GM19452 (cell line): ENCODE results near the gene OGFOD1.
A peak's percentile ranks its signal among the peaks of the same experiment; 100 is the strongest.
"Not testable (repeated sequence)": the region's sequence is repeated elsewhere in the genome, so short reads cannot be mapped to it uniquely, and the experiment has no call there.

ENCODE experiments used
- ATAC-seq: cut with Tn5 transposase; IDR thresholded peaks from one replicate; pipeline ENCODE4 v1.9.1; 2021; ENCODE audit not compliant: unreplicated experiment

Gene OGFOD1

DNA sequence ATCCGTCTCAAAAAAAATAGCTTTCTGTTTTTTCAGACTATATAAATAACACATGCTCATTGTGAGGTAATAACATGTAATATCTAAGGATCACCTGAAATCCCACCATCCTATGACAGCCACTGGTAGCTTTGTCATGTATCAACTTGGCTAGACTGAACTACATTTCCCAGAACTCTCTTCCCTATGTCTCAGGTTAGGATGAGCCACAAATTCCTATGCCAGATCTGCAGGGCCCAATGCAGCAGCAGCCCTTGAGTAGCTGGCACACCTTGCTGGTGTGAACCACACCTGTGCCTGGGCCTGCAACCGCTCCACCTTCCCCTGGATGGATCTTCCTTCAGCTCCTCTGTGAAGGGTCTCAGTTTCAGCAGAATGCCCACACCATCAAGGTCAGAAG, 28.1 kb downstream of the OGFOD1 start:
- no peak for ATAC-seq

DNA sequence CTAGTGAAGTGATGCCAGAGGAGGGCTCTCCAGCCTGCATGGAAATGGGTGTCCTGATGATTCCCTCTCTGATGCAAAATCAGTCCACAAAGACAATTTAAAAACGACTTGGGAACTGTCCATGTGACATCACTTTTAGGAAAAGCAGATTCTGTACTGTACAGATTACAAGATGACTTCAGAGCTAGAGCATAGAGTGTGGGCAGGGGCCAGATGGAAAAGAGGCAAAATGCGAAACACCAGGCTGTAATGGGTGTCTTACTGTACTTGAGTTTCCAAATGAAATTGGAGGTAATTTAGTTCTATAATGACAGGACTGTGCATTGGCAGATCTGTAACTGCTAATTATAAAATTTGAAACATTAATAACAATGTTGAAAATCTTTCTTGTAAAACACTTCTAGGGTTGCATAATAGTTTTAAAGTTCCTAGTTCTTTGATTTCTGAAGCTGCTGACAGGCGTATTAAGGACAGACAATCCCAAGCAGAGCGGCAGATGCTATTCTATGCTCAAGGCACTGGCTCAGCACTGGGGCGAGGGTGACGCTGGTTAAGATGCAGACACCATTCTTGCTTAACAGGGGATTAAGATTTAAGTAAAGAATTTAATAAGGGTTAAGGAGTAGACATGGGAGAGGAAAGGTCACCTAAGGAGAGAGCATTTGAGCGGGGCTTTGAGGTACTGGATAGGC, 29.6 kb downstream of the OGFOD1 start:
- ATAC-seq: no peak

DNA sequence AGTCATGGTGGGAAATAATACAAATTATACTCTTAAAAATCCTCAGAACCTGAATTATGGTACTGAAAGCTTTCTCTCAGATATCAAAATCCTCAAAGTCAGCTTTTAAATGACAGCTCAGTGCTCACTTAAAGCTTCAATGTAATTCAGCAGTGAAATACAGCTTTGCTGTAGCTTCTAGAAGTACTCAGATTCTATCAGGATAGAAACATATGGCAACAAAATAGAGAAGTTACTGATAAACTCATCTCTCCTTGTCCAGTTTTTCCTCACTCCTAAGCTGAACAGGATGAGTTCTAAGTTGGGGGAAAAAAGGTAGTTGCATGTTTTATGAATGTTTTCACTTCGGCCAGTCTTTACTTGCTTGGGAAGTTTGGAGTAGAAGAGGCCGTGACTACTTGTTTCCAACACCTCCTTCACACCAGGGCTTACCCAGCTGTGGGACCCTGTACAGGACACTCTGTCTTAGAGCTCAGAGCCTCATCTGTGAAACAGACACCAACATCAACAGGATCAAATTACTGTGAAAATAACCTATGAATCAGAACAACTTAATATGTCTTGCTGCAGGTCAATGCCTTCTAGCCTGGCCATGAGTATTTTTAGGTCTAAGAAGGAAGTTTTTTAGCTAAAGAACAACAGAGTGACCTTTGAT, 30.2 kb downstream of the OGFOD1 start:
- no peak for ATAC-seq

DNA sequence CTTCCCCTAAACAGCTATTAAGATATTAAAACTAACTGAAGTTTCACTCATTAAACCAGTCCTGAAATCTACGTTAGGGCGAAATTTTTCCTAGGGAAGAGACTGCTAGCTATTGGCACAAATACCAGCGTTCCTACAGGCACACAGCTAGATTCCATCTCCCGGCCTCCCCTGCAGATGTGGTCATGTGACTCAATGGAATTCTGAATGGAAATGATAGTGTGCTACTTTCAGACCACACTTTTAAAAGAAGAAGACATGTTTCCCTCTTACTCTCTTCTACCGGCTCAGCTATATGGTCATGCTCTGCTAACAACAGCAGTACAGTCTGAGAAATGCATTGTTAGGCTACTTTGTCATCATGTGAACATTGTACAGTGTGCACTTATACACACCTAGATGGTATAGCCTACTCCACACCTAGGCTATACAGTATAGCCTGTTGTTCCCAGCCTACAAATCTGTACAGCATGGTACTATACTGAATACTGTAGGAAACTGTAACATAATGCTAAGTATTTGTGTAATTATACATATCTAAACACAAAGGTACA, 31.4 kb downstream of the OGFOD1 start:
- no peak for ATAC-seq

DNA sequence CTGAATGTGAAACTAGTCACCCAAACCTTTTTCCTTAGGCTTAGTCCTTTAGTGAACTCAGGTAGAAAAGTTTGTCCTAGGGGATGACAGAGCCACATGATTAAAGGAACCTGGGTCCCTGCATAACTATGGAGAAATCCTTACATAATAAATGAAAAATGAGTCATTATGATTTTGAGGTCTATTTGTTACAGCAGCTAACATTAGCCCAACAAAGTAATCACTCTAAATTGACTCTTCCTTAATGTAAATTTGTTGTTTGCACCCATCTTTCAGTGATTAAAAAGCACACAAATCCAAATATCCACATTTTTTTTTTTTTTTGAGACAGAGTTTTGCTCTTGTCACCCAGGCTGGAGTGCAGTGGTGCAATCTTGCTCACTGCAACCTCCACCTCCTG, 32.0 kb downstream of the OGFOD1 start:
- no peak for ATAC-seq

DNA sequence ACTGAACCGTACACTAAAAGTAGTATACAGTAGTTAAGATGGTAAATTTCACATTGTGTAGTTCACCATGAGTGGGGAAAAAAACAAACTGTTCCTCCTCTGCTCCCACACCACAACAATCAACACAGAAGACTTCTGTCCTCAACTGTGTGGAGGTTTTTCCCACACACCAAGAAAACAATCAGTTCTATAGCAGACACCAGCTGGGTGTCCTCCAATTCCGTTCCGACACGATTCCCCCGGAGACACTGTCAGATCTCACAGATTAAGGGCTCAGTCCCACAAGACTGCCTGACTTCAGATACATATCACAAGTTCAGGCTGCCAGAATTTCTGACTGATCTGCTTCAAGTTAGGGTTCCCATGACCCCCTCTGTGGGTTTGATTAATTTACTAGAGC, 36.7 kb downstream of the OGFOD1 start:
- ATAC-seq: no peak

DNA sequence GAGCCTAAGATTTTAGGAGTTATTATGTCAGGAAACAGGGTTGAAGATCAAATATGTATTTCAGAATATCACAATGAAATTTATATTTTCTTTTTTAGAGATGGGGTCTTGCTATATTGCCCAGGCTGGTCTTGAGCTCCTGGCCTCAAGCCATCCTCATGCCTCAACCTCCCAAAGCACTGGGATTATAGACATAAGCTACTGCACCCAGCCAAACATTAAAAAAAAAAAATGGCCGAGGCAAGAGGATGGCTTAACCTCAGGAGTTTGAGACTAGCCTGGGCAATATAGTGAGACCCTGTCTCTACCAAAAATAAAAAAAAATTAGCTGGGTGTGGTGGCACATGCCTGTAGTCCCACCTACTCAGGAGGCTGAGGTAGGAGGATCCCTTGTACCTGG, 37.5 kb downstream of the OGFOD1 start:
- not testable (repeated sequence) for ATAC-seq

DNA sequence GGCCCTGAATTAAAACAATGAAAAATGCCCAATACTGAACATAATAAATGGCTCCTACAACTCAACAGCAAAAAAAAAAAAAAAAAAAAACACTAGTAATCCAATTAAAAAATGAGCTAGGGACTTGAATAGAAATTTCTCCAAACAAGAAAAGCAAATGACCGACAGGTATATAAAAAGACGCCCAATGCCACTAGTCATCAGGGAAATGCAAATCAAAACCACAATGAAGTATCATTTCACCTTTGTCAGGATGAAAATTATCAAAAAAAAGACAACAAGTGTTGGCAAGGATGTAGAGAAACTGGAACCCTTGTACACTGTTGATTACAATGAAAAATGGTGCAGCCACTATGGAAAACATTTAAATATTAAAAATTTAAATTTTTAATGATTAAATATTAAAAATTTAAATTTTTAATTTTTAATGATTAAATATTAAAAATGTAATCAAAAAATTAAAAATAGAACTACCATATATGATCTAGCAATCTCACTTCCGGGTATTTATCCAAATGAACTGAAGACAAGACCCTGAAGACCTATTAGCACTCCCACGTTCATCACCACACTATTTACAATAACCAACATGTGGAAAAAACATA, 40.4 kb downstream of the OGFOD1 start:
- no peak for ATAC-seq

DNA sequence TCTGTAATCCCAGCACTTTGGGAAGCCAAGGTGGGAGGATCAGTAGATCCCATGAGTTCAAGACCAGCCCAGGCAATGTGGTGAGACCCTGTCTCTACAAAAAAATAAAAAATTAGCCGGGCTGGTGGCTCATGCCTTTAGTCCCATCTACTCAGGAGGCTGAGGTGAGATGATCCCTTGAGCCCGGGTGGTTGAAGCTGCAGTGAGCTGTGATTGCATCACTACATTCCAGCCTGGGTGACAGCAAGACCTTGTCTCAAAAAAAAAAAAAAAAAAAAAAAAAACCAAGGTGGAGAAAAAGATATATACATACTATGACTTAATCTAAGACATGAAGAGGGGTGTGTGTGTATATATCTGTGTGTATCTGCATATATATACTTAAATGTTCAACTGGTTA, 41.8 kb downstream of the OGFOD1 start:
- no peak for ATAC-seq

DNA sequence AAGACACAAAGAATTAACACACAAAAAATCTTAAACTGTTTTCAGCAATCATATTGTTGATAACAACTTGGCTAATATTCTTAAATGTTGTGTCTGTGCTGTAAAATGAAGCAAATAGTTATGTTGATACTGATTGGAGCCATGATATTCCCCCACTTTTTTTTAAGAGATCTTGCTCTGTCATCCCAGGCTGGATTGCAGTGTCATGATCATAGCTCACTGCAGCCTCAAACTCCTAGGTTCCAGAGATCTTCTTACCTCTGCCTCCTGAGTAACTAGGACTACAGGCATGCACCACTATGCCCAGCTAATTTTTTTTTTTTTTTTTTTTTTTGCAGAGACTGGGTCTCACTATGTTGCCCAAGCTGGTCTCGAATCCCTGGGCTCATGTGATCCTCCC, 42.5 kb downstream of the OGFOD1 start:
- ATAC-seq: no peak

DNA sequence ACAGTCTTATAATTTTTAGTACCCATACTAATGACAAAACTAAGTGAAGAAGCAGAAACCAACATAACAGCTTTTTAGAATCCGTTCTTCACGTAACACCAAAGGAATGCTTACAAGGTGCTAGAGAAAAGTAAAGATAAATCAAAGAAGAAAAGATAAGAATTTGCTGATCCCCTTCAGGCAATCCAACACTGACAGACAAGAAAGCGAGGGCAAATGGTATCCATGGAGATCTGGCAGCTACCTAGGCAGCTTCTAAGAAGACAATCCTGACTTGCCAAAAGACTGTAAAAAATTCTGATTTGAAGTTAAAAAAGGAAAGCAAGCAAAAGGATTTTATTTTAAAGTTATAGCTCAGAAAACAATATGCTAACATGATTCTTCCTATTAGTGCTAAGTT, 53.8 kb downstream of the OGFOD1 start:
- no peak for ATAC-seq

DNA sequence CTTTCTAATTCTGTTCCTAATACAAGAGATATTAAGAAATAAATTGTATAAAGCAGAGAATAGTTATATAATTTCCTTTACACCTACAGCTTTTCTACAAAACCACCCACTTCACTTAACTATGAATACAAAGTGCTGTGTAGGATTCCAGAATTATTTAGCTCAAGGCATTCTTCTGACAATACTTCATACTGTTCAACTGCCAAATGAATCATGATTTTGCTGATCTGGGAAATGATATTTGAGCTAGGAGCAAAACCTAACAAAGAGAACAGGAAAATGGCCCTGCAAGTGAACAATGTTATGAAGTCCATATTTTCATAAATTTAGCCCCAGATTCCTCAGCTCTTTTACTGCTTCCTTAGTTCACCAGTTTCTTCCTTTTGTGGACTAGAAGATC, 55.6 kb downstream of the OGFOD1 start:
- no peak for ATAC-seq

DNA sequence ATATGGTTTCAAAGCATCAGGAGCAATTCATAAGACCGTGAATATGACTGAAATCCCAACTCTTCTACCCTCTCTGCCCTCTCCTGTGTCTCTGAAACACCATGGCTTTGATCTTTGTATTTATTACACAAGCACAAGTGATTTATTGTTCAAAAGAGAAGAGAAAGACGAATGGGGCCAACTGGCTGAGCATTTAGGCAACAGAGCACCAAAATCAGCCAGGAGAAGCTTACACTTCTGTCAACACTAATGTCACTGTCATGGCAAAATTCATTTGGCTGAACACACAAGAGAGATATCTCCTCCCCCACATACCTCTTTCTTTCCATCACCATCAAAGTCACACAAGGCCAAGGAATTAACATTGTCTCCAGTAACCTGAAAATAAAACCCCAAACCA, 59.2 kb downstream of the OGFOD1 start:
- ATAC-seq: no peak

DNA sequence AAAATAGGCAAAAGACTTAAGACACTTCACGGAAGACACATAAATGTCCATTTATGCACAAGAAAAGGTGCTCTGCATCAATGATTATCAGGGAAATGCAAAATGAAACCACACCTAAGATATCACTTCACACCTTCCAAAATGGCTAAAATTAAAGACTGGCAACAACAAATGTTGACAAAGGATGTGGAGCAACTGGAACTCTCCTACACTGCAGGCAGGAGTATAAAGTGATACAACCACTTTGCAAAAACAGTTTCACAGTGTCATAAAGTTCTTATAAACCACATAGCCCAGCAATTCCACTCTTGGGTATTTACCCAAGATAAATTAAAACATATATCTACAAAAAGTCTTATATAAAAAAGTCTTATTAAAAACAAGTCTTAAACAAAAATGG, 60.7 kb downstream of the OGFOD1 start:
- ATAC-seq: no peak

DNA sequence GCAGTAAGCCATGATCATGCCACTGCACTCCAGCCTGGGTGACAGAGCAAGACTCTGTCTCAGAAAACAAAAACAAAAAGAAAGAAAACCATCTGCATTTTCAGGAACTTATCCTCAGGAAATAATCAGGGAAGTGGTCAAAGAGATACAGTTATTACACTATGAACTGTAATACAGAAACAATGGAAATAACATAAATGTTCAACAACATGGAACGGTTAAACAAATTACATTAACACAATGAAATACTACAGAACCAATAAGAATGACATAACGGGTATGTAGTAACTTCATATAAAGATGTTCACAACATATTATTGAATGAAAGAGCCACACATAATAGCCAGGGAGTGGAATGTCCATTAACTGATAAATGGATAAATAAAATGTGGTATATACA, 61.7 kb downstream of the OGFOD1 start:
- ATAC-seq: no peak

DNA sequence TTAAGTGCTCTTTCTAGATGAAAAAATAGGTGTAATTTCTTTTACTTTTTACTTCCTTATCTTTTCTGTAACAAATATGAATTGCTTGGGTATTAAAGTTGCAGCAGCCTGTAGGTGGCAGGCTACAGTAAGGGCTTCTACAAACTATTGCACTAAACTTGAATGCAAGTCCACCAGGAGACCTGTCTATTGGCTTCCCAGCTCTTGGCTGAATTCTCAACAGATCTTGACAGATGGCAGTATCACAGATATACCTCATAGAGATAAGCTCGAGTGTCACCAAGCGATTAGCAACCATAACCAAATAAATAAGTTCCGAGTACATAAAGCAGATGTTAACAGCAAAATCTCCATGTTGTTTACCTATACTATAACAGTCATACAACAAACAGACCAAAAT, 62.6 kb downstream of the OGFOD1 start:
- ATAC-seq: no peak

DNA sequence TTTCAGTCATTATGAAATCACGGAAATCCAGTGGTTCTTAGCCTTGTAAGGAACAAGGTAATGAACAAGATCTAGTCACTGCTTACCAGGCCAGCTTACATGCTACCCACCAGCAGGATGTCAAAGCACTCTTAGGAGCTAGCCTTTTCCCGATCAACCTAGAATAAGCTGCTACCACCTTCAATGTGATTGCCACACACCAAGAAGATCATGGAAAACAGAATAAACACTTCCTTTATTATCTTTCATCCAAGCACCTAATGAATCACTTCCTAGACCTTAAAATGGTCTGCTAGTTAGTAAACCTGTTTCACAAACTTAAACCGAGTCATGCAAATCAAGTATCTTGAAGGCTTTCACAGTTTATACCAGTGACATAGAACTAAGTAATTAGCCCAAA, 63.5 kb downstream of the OGFOD1 start:
- no peak for ATAC-seq

DNA sequence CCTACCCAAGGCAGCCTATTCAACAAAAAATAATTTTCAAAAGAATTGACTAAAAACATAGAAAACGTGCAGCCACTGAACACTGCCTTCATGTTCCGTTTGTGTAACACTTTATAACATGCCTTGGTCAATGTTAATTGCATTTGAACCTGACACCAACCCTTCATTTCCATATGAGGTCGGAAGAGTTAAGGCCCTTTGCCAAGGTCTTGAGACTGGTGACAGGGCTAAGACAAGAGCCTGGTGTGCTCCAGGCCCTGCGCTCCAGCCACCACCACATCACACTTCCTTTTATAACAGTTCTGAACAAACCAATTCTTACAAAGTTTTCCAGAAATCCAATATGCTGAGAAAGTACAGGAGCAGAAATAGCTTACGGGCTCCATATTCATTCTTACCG, 64.3 kb downstream of the OGFOD1 start:
- no peak for ATAC-seq

DNA sequence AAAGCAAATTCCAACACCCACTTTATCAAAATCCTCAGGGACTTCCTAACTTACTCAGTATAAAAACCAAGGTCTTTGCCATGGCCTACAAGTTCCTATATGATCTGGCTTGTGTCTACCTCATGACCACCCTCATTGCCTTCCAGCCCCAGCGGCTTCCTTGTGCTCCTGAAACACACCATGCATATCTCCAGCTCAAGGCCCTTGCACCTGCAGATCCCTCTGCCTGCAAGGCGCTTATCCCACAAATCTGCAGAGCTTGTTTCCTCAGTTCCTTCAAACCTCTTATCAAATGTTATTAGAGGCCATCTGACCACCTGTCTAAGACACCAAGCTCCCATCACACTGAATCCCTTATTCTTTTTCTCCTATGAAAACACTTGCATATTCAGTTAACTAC, 65.9 kb downstream of the OGFOD1 start:
- no peak for ATAC-seq

DNA sequence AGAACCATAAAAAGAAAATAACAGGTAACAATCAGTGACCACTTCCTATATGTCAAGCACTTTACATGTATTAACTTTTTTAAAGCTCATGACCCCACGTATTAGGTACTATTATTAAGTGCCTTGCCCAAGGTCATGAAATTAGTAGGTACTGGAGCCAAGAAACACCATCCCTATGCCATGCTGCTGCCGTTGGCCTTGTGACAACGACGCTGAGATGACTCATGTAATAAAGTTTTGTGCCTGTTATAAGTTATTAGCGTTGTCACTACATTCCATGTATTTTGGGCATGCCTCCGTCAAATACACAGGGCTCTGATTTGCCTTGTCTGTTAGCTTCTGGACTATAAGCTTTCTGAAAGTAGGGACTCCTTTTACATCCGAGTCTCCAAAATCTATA, 67.1 kb downstream of the OGFOD1 start:
- ATAC-seq: no peak

DNA sequence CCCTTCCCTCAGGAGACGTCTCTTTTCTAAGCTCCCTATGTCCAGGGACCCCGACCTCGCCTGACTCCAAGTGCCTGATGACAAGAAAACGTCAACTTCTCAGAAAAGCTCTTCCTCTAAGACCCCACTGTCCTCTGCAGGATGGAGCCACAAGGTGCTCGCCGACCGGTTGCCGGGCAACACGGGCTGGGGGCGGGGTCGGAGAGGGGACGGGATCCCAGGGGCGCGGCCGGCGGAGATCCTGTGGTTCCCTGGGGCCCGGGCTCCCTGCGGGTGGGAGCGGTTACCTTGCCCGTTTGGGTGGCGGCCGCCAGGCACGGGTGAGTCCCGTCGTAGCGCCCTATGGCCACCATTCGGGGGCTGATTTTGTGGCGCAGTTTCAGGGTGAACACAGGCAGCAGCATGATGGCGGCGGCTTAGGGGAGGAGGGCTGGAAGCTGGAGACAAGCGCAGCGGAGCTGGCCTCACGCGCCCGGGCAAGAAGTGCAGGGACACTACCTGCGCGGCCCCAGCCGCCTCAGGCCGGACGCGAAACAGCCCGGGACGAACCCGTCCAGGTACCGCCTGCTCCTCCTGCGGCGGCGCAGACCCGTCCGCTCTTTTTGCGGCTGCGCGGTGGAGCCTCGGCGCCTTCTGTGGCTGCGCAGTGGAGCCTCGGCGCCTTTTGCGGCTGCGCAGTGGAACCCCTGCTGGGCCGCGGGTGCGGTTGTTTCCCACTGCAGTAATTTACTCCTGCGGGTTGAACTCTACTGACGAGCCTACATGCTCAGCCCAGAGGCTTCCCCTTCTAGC, 68.3 kb downstream of the OGFOD1 start, which contains the start of gene BBS2:
BBS2 (minus strand) TSS at position 566 of the 792 bp plus-strand sequence; CDS start at position 404, 162 bp downstream.
- peak; percentile 81 for ATAC-seq

DNA sequence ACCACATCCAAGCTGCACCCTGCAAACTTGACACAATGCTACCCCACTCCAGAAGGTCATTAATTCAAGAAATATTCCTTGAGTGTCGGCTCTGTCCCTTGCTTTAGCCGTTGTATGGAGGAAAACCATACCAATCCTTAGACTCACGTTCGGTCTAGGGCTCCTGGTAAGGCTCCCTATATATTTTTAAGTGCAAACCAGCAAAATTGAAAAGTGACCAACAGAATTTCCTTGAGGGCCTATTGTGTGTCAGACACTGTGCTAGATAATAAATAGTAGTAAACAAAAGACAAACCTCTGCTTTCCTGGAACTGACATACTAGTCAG, 68.9 kb downstream of the OGFOD1 start:
- ATAC-seq: no peak
